ENCODE data around the gene ZNF879.

The ZNF879 gene

GRCh38 chr5:179008667-179009066 is 14.9 kb upstream of the ZNF879 start:
- DNase-seq (ENCODE audit: low spot score) = no peak

GRCh38 chr5:179033004-179033580 is 9.5 kb downstream of the ZNF879 start:
- DNase-seq (ENCODE audit: low spot score) = no peak

- no peak for DNase-seq (ENCODE audit: low spot score)
These were observed 21.2 kb downstream of the ZNF879 start for GRCh38 chr5:179044765-179045164.

- no peak for DNase-seq (ENCODE audit: low spot score)
These were observed 28.2 kb downstream of the ZNF879 start for GRCh38 chr5:179051784-179052183.

- no peak for DNase-seq (ENCODE audit: low spot score)
These were observed 30.6 kb downstream of the ZNF879 start for GRCh38 chr5:179054036-179054785.

- no peak for DNase-seq (ENCODE audit: low spot score)
These were observed 31.3 kb downstream of the ZNF879 start for GRCh38 chr5:179054876-179055275.

- DNase-seq (ENCODE audit: low spot score) = no peak
These were observed 31.8 kb downstream of the ZNF879 start for GRCh38 chr5:179055436-179055835.

GRCh38 chr5:179055841-179056240 is 32.2 kb downstream of the ZNF879 start:
- no peak for DNase-seq (ENCODE audit: low spot score)

GRCh38 chr5:179060116-179061008 is 36.8 kb downstream of the ZNF879 start, which contains the start of gene ZNF354C:
ZNF354C (plus strand) TSS chr5:179060373; CDS start chr5:179062069, 1,696 bp downstream.
- peak; percentile 96 for DNase-seq (ENCODE audit: low spot score)

- DNase-seq (ENCODE audit: low spot score) = no peak
These were observed 37.4 kb downstream of the ZNF879 start for GRCh38 chr5:179061025-179061424.

GRCh38 chr5:179065703-179066102 is 42.1 kb downstream of the ZNF879 start:
- DNase-seq (ENCODE audit: low spot score) = no peak

GRCh38 chr5:179079165-179079987 is 55.8 kb downstream of the ZNF879 start:
- DNase-seq (ENCODE audit: low spot score) = no peak

- DNase-seq (ENCODE audit: low spot score) = no peak
These were observed 57.1 kb downstream of the ZNF879 start for GRCh38 chr5:179080724-179081123.
